Astrocyte (in vitro differentiated cells and primary cell): ENCODE measurements around the gene TP73. TPM values are rescaled to one million over a fixed set of nuclear protein-coding genes. Genes with fewer than 3 reads are reported as not detected.
A peak's percentile ranks its signal among the peaks of the same experiment; 100 is the strongest.

ENCODE experiments used
- DNase-seq: peaks from one replicate; pipeline ENCODE4 v3.0.0-alpha.2; 2010; ENCODE audit warnings: low read depth
- FAIRE-seq: peaks from 2 replicates; lab custom pipeline; 2011; peaks lifted over from hg19 to GRCh38; lab: Jason Lieb, UNC
- H2AFZ ChIP-seq: 2 replicates; pipeline ENCODE4 v1.6.0; 2012; ENCODE audit warnings: low read depth, low read length, inconsistent platforms
- H3K27ac ChIP-seq: 2 replicates; pipeline ENCODE4 v1.5.1; 2011; ENCODE audit warnings: low read depth, low read length, inconsistent platforms
- H3K27me3 ChIP-seq: 2 replicates; pipeline ENCODE4 v1.6.0; 2011; ENCODE audit warnings: low read length, inconsistent platforms; ENCODE audit not compliant: insufficient read depth
- H3K36me3 ChIP-seq: 2 replicates; pipeline ENCODE4 v1.5.1; 2011; ENCODE audit warnings: low read length, inconsistent platforms; ENCODE audit not compliant: insufficient read depth
- H3K4me1 ChIP-seq: 2 replicates; pipeline ENCODE4 v1.5.1; 2011; ENCODE audit warnings: low read length, inconsistent platforms; ENCODE audit not compliant: insufficient read depth
- H3K4me2 ChIP-seq: 2 replicates; pipeline ENCODE4 v1.6.0; 2012; ENCODE audit warnings: low read length, inconsistent platforms
- H3K4me3 ChIP-seq: 2 replicates; pipeline ENCODE4 v1.5.1; 2011; ENCODE audit warnings: low read depth, mild to moderate bottlenecking, low read length, inconsistent platforms; ENCODE audit not compliant: insufficient read depth
- H3K79me2 ChIP-seq: 2 replicates; pipeline ENCODE4 v1.6.0; 2012; ENCODE audit warnings: mild to moderate bottlenecking, low read length, inconsistent platforms; ENCODE audit not compliant: insufficient read depth
- H3K9ac ChIP-seq: 2 replicates; pipeline ENCODE4 v1.6.0; 2012; ENCODE audit warnings: mild to moderate bottlenecking, low read length, inconsistent platforms
- H3K9me3 ChIP-seq: 2 replicates; pipeline ENCODE4 v1.5.1; 2012; ENCODE audit warnings: low read depth, mild to moderate bottlenecking, low read length, inconsistent platforms; ENCODE audit not compliant: insufficient read depth
- H4K20me1 ChIP-seq: 2 replicates; pipeline ENCODE4 v1.6.0; 2012; ENCODE audit warnings: low read length, inconsistent platforms; ENCODE audit not compliant: insufficient read depth
- H3K27ac Mint-ChIP-seq: one replicate; pipeline ENCODE4 v1.8.0; 2021; ENCODE audit warnings: mild to moderate bottlenecking, mixed read lengths; ENCODE audit not compliant: unreplicated experiment
- H3K27me3 Mint-ChIP-seq: one replicate; pipeline ENCODE4 v1.8.0; 2021; ENCODE audit warnings: low read depth, mixed read lengths; ENCODE audit not compliant: unreplicated experiment
- H3K36me3 Mint-ChIP-seq: one replicate; pipeline ENCODE4 v1.8.0; 2021; ENCODE audit warnings: low read depth, mixed read lengths; ENCODE audit not compliant: unreplicated experiment
- H3K4me1 Mint-ChIP-seq: one replicate; pipeline ENCODE4 v1.8.0; 2021; ENCODE audit warnings: low read depth, mixed read lengths; ENCODE audit not compliant: unreplicated experiment
- H3K4me3 Mint-ChIP-seq: one replicate; pipeline ENCODE4 v1.8.0; 2021; ENCODE audit warnings: mild to moderate bottlenecking, moderate library complexity, mixed read lengths; ENCODE audit not compliant: unreplicated experiment
- H3K9me3 Mint-ChIP-seq: one replicate; pipeline ENCODE4 v1.8.0; 2021; ENCODE audit warnings: mild to moderate bottlenecking, mixed read lengths; ENCODE audit not compliant: unreplicated experiment
- EZH2 ChIP-seq: IDR thresholded peaks from 2 replicates; pipeline ENCODE4 v1.6.1; 2012; ENCODE audit warnings: mild to moderate bottlenecking, low read length, inconsistent platforms; ENCODE audit not compliant: insufficient read depth
- total RNA-seq: library from RNA; stranded (reverse); gene quantifications from 2 replicates; pipeline ENCODE4 v1.2.1, GENCODE V29; 2021
- TF ChIP-seq, protein P1 (sequence below): IDR thresholded peaks from 2 replicates; pipeline ENCODE4 v1.5.1; 2011; ENCODE audit warnings: low read depth, mild to moderate bottlenecking, inconsistent platforms, low read length, moderate library complexity; ENCODE audit not compliant: insufficient read depth

TP73 gene
- total RNA-seq, 1 donor from 2014 or later = 0.18 TPM

DNA sequence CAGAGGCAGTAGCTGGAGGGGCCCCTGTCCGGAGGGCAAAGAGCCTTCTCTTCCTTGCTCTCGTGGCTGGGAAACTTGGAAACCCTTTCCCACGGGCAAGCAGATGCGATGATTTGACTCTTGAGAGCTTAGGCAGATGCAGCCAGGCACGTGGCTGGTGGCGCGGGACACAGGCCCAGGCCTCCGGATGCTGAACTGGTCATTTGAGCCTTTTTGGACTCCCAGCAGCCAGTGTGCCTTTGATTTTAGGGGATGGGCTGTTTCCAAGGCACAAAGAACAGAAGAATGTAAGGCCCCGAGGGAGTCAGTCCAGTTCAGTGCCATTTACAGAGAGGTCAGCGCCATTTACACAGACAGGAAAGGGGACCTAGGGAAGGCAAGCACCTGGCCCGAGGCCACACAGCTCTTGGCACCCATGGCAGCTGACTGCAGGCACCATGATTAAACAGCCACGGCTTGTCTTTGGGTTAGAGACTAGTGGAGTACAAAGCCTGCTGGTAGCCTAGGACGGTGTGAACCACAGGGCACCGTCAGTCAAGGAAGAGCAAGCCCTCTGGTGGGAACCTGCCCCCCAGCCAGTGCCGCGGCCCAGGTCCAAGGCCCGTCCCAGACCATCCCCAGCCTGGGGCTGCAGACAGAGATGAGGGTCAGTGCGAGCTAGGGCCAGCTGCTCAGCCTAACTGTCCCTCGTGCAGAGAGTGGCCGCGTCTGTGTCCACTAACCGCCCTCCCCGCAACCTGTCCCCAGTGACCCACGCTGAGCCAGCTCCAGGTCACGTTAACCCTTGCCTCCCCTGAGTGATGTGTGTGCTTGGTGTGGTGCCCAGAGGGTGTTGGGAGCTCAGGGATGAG, 79.5 kb downstream of the TP73 start:
- no peak overlapping the region for H3K27ac ChIP-seq
- H3K9me3 ChIP-seq = no peaks in the 10 kb centered on the region
- no peak overlapping the region for H3K4me2 ChIP-seq
- peaks cover 6% of the 10 kb centered on the region for H3K27me3 ChIP-seq
- H3K36me3 ChIP-seq = no peaks in the 10 kb centered on the region
- TF ChIP-seq, protein P1, sequence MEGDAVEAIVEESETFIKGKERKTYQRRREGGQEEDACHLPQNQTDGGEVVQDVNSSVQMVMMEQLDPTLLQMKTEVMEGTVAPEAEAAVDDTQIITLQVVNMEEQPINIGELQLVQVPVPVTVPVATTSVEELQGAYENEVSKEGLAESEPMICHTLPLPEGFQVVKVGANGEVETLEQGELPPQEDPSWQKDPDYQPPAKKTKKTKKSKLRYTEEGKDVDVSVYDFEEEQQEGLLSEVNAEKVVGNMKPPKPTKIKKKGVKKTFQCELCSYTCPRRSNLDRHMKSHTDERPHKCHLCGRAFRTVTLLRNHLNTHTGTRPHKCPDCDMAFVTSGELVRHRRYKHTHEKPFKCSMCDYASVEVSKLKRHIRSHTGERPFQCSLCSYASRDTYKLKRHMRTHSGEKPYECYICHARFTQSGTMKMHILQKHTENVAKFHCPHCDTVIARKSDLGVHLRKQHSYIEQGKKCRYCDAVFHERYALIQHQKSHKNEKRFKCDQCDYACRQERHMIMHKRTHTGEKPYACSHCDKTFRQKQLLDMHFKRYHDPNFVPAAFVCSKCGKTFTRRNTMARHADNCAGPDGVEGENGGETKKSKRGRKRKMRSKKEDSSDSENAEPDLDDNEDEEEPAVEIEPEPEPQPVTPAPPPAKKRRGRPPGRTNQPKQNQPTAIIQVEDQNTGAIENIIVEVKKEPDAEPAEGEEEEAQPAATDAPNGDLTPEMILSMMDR = no peak
- TF ChIP-seq EZH2 = no peak
- H3K27ac Mint-ChIP-seq = no peak overlapping the region
- no peak for FAIRE-seq
- H3K9me3 Mint-ChIP-seq = no peaks in the 10 kb centered on the region
- H2AFZ ChIP-seq = no peak overlapping the region
- no peaks in the 10 kb centered on the region for H3K4me1 Mint-ChIP-seq
- no peaks in the 10 kb centered on the region for H3K79me2 ChIP-seq
- H3K4me1 ChIP-seq = no peaks in the 10 kb centered on the region
- peaks cover 10% of the 10 kb centered on the region for H3K27me3 Mint-ChIP-seq
- H3K4me3 ChIP-seq = no peak overlapping the region
- no peak overlapping the region for H3K9ac ChIP-seq
- H3K4me3 Mint-ChIP-seq = no peak overlapping the region
- DNase-seq = no peak
- no peaks in the 10 kb centered on the region for H4K20me1 ChIP-seq
- no peaks in the 10 kb centered on the region for H3K36me3 Mint-ChIP-seq

- Histone ChIP-seq H3K9me3 (no peaks in the 10 kb centered on the region), H3K36me3 (no peaks in the 10 kb centered on the region), H3K79me2 (no peaks in the 10 kb centered on the region), H3K4me1 (no peaks in the 10 kb centered on the region), H3K4me3 (no peak overlapping the region), H3K27ac (no peak overlapping the region), H3K4me2 (no peak overlapping the region), H2AFZ (no peak overlapping the region), H3K27me3 (peaks cover 6% of the 10 kb centered on the region), H4K20me1 (no peaks in the 10 kb centered on the region), H3K9ac (no peak overlapping the region)
- peaks cover 2% of the 10 kb centered on the region for H3K36me3 Mint-ChIP-seq
- H3K4me3 Mint-ChIP-seq = no peak overlapping the region
- TF ChIP-seq, protein P1 = no peak
- peak; percentile 44 for TF ChIP-seq EZH2
- FAIRE-seq (no peak), DNase-seq (no peak)
- H3K27ac Mint-ChIP-seq = no peak overlapping the region
- H3K9me3 Mint-ChIP-seq = no peaks in the 10 kb centered on the region
- no peaks in the 10 kb centered on the region for H3K4me1 Mint-ChIP-seq
- peaks cover 10% of the 10 kb centered on the region for H3K27me3 Mint-ChIP-seq
Observed at GRCh38 chr1:3732434-3733093, 80.2 kb downstream of the TP73 start.
